Measurements from ENCODE around the gene CABLES1.
A peak's percentile ranks its signal among the peaks of the same experiment; 100 is the strongest.
"Not testable (repeated sequence)": the region's sequence is repeated elsewhere in the genome, so short reads cannot be mapped to it uniquely, and the experiment has no call there.

CABLES1 gene

GRCh38 chr18:23134780-23135549, at the start of gene CABLES1:
TSS of gene CABLES1 (plus strand) at chr18:23135485. CDS start at chr18:23135763, 278 bp downstream.
- DNase-seq (ENCODE audit: low spot score) = peak; percentile 76

- no peak for DNase-seq (ENCODE audit: low spot score)
These were observed 47.9 kb upstream of the CABLES1 start for GRCh38 chr18:23087352-23087751.

GRCh38 chr18:23088310-23088709, 47.0 kb upstream of the CABLES1 start:
- DNase-seq (ENCODE audit: low spot score) = no peak

GRCh38 chr18:23091017-23091993, 44.0 kb upstream of the CABLES1 start:
- DNase-seq (ENCODE audit: low spot score) = not testable (repeated sequence)

GRCh38 chr18:23092121-23092520, 43.2 kb upstream of the CABLES1 start:
- no peak for DNase-seq (ENCODE audit: low spot score)

- DNase-seq (ENCODE audit: low spot score) = not testable (repeated sequence)
These were observed 42.2 kb upstream of the CABLES1 start for GRCh38 chr18:23093130-23093529.

GRCh38 chr18:23093772-23094171, 41.5 kb upstream of the CABLES1 start:
- no peak for DNase-seq (ENCODE audit: low spot score)

- DNase-seq (ENCODE audit: low spot score) = no peak
These were observed 40.7 kb upstream of the CABLES1 start for GRCh38 chr18:23094411-23095190.

GRCh38 chr18:23095463-23095862, 39.8 kb upstream of the CABLES1 start:
- no peak for DNase-seq (ENCODE audit: low spot score)

- DNase-seq (ENCODE audit: low spot score) = not testable (repeated sequence)
These were observed 38.3 kb upstream of the CABLES1 start for GRCh38 chr18:23097016-23097415.

GRCh38 chr18:23099621-23100020, 35.7 kb upstream of the CABLES1 start:
- no peak for DNase-seq (ENCODE audit: low spot score)

GRCh38 chr18:23101861-23102432, 33.3 kb upstream of the CABLES1 start:
- no peak for DNase-seq (ENCODE audit: low spot score)

GRCh38 chr18:23102493-23103261, 32.6 kb upstream of the CABLES1 start:
- no peak for DNase-seq (ENCODE audit: low spot score)

GRCh38 chr18:23103449-23103848, 31.8 kb upstream of the CABLES1 start:
- no peak for DNase-seq (ENCODE audit: low spot score)

GRCh38 chr18:23105030-23105429, 30.3 kb upstream of the CABLES1 start:
- no peak for DNase-seq (ENCODE audit: low spot score)

- no peak for DNase-seq (ENCODE audit: low spot score)
These were observed 29.6 kb upstream of the CABLES1 start for GRCh38 chr18:23105581-23106219.

- no peak for DNase-seq (ENCODE audit: low spot score)
These were observed 28.7 kb upstream of the CABLES1 start for GRCh38 chr18:23106575-23106974.

GRCh38 chr18:23107718-23108117, 27.6 kb upstream of the CABLES1 start:
- DNase-seq (ENCODE audit: low spot score) = no peak

- no peak for DNase-seq (ENCODE audit: low spot score)
These were observed 26.8 kb upstream of the CABLES1 start for GRCh38 chr18:23108496-23108895.

- DNase-seq (ENCODE audit: low spot score) = not testable (repeated sequence)
These were observed 26.1 kb upstream of the CABLES1 start for GRCh38 chr18:23109163-23109562.
